Testis (tissue), 2 donors: ENCODE results near the gene AQP7.

Experiments used
- CTCF ChIP-seq, 3 experiments: fragments of 450-650 bp in 2 of 3; fragments of 200-600 bp in 1 of 3; sonication (generic) in 1 of 3; IDR thresholded peaks; one replicate each; pipeline ENCODE4 v1.5.1; 2016 to 2019; ENCODE audit warnings: antibody characterized with exemption in 3 of 3, mild to moderate bottlenecking in 2 of 3, moderate library complexity in 1 of 3
- POLR2A ChIP-seq: fragments of 450-650 bp; IDR thresholded peaks from one replicate; pipeline ENCODE4 v1.6.1; 2017; ENCODE audit warnings: antibody characterized with exemption, mild to moderate bottlenecking, moderate library complexity

GRCh38 chr9:33344145-33344544 is 58.2 kb downstream of the AQP7 start:
- TF ChIP-seq CTCF (IDR thresholded peaks at IDR 0.05) (no peak), POLR2A (no peak)
